ENCODE results near the gene JAG1. TPM values are rescaled to one million over a fixed set of nuclear protein-coding genes. Genes with fewer than 3 reads are reported as not detected.

The JAG1 gene
- total RNA-seq, 1 donor = 60.1 TPM

DNA sequence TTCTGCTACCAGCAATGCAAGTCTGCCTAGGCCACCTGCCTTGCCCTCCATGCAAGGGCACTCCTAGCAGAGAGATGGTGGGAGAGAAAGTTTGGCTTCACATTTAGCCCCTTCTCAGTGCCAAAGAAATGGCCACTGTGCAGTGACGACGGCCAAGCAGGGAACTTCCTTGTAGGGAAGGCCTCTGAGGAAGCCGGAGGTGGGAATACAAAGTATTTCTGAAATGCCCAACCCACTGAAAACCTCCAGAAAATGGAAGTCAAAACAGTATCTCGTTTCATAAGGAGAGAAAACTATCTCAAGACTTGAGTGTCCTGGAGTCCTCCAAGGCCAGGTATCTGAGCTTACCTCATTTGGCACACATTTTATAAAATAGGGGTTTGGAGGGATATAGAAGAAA lies 42.7 kb downstream of the JAG1 start:
- no peaks in the 10 kb centered on the region for H3K27me3 ChIP-seq (ENCODE audit: insufficient read depth, low read length)
- H3K79me2 ChIP-seq (ENCODE audit: insufficient read depth, low read length) = no peaks in the 10 kb centered on the region
- no peak for DNase-seq (ENCODE audit: insufficient read length, low spot score, missing footprints)
- no peak overlapping the region for H3K4me3 ChIP-seq (ENCODE audit: insufficient read depth, low read length)
- H3K9me3 ChIP-seq (ENCODE audit: low read depth, low read length) = no peaks in the 10 kb centered on the region
- H2AFZ ChIP-seq (ENCODE audit: low read length) = no peak overlapping the region
- H4K20me1 ChIP-seq (ENCODE audit: insufficient read depth, low read length) = no peaks in the 10 kb centered on the region
- TF ChIP-seq, protein P1, sequence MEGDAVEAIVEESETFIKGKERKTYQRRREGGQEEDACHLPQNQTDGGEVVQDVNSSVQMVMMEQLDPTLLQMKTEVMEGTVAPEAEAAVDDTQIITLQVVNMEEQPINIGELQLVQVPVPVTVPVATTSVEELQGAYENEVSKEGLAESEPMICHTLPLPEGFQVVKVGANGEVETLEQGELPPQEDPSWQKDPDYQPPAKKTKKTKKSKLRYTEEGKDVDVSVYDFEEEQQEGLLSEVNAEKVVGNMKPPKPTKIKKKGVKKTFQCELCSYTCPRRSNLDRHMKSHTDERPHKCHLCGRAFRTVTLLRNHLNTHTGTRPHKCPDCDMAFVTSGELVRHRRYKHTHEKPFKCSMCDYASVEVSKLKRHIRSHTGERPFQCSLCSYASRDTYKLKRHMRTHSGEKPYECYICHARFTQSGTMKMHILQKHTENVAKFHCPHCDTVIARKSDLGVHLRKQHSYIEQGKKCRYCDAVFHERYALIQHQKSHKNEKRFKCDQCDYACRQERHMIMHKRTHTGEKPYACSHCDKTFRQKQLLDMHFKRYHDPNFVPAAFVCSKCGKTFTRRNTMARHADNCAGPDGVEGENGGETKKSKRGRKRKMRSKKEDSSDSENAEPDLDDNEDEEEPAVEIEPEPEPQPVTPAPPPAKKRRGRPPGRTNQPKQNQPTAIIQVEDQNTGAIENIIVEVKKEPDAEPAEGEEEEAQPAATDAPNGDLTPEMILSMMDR (IDR thresholded peaks at IDR 0.05; ENCODE audit: extremely low read depth, low read depth, low read length) = no peak
- no peak overlapping the region for H3K27ac ChIP-seq (ENCODE audit: low read depth, low read length)
- H3K4me1 ChIP-seq (ENCODE audit: insufficient read depth, low read length) = peaks cover 20% of the 10 kb centered on the region
- no peak overlapping the region for H3K4me2 ChIP-seq (ENCODE audit: insufficient read depth, low read length)
- H3K36me3 ChIP-seq (ENCODE audit: insufficient read depth, low read length) = no peaks in the 10 kb centered on the region

DNA sequence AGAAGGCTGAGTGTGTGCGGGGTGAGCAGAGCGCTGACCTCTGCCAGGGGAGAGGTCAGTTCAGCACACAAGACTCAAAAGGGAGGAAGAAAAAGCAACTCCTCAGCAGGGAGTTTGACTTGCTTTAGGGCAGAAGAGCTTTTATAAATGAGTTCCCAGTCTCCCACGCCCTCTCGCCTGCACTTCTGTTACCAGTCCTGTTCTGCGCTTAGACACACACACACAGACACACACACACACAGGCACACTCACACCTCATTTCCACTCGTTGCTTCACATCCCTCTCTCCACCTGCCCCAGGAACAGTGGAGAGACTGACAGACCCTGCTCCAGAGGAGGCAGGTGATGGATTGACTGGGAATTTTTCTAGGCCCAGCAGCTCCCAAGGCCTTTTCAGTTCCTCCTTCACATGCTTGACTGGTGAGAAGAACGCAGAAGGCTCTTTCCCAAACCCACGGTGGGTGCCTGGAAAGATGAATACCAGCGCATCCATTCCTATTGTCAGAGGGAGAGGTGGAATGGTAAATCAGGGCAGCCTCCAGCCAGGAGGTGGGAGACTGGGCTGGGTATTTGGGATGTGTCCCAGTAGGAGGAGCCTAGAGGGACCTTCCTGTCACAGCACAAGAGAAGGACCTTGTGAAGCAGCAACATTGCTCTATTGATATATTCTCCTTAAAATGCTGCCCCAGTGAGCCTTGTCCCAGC lies 43.7 kb downstream of the JAG1 start:
- Histone ChIP-seq H3K4me2 (ENCODE audit: insufficient read depth, low read length) (no peak overlapping the region), H3K4me1 (ENCODE audit: insufficient read depth, low read length) (peaks cover 9% of the 10 kb centered on the region), H3K79me2 (ENCODE audit: insufficient read depth, low read length) (no peaks in the 10 kb centered on the region), H3K4me3 (ENCODE audit: insufficient read depth, low read length) (no peak overlapping the region), H3K27ac (ENCODE audit: low read depth, low read length) (no peak overlapping the region), H2AFZ (ENCODE audit: low read length) (no peak overlapping the region), H3K27me3 (ENCODE audit: insufficient read depth, low read length) (no peaks in the 10 kb centered on the region), H4K20me1 (ENCODE audit: insufficient read depth, low read length) (no peaks in the 10 kb centered on the region), H3K9me3 (ENCODE audit: low read depth, low read length) (no peaks in the 10 kb centered on the region), H3K36me3 (ENCODE audit: insufficient read depth, low read length) (no peaks in the 10 kb centered on the region)
- TF ChIP-seq, protein P1 (IDR thresholded peaks at IDR 0.05; ENCODE audit: extremely low read depth, low read depth, low read length) = no peak
- DNase-seq (ENCODE audit: insufficient read length, low spot score, missing footprints) = no peak

DNA sequence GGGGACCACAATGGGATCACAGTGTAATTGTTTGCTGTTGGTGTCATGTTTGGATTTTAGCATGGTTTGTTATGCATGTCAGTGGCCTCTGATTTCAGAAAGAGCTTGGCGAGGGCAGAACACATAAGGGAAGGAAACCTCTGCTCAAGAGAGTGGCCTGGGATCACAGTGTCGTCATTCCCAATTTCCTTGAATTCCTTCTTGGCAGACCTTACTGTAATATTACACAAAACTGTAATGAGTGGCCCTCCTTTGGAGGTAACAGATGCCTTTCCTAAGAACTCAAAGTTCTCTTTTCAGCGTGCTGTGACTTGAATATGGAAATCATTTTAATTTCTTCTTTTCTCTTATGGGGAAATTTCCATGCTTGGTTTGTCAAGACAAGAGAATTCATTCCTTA lies 46.9 kb downstream of the JAG1 start:
- no peak overlapping the region for H3K27ac ChIP-seq (ENCODE audit: low read depth, low read length)
- no peak for DNase-seq (ENCODE audit: insufficient read length, low spot score, missing footprints)
- H3K4me1 ChIP-seq (ENCODE audit: insufficient read depth, low read length) = peaks cover 19% of the 10 kb centered on the region
- H3K4me2 ChIP-seq (ENCODE audit: insufficient read depth, low read length) = no peak overlapping the region
- H3K36me3 ChIP-seq (ENCODE audit: insufficient read depth, low read length) = no peaks in the 10 kb centered on the region
- H3K9me3 ChIP-seq (ENCODE audit: low read depth, low read length) = no peaks in the 10 kb centered on the region
- H3K27me3 ChIP-seq (ENCODE audit: insufficient read depth, low read length) = no peaks in the 10 kb centered on the region
- no peak overlapping the region for H3K4me3 ChIP-seq (ENCODE audit: insufficient read depth, low read length)
- no peak overlapping the region for H2AFZ ChIP-seq (ENCODE audit: low read length)
- H4K20me1 ChIP-seq (ENCODE audit: insufficient read depth, low read length) = no peaks in the 10 kb centered on the region
- TF ChIP-seq, protein P1 (IDR thresholded peaks at IDR 0.05; ENCODE audit: extremely low read depth, low read depth, low read length) = no peak
- H3K79me2 ChIP-seq (ENCODE audit: insufficient read depth, low read length) = no peaks in the 10 kb centered on the region

DNA sequence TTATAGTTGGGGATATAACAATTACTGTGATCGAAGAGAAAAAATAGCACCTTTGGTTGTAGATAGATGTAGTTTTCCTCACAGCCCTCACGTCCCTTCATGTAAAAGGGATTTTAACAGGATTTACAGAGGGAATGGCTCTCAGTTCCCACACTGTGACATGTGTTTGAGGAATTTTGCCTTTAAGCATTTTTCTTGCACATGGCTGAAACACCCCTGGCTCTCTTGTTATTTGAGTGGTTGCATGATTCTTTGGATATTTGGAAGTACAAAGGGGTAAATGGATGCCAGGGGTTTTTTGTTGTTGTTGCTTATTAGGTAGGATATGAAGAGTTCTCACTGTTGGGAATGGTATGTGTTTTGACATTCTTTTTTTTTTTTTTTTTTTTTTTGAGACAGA lies 48.2 kb downstream of the JAG1 start:
- Histone ChIP-seq H2AFZ (ENCODE audit: low read length) (no peak overlapping the region), H3K27me3 (ENCODE audit: insufficient read depth, low read length) (no peaks in the 10 kb centered on the region), H3K36me3 (ENCODE audit: insufficient read depth, low read length) (no peaks in the 10 kb centered on the region), H3K4me1 (ENCODE audit: insufficient read depth, low read length) (peaks cover 19% of the 10 kb centered on the region), H3K4me2 (ENCODE audit: insufficient read depth, low read length) (no peak overlapping the region), H3K4me3 (ENCODE audit: insufficient read depth, low read length) (no peak overlapping the region), H3K9me3 (ENCODE audit: low read depth, low read length) (no peaks in the 10 kb centered on the region), H3K79me2 (ENCODE audit: insufficient read depth, low read length) (no peaks in the 10 kb centered on the region), H4K20me1 (ENCODE audit: insufficient read depth, low read length) (no peaks in the 10 kb centered on the region), H3K27ac (ENCODE audit: low read depth, low read length) (no peak overlapping the region)
- TF ChIP-seq, protein P1 (IDR thresholded peaks at IDR 0.05; ENCODE audit: extremely low read depth, low read depth, low read length) = no peak
- DNase-seq (ENCODE audit: insufficient read length, low spot score, missing footprints) = no peak

All from osteoblast (primary cell).